ENCODE measurements around the gene DHRS7B. TPM values are rescaled to one million over a fixed set of nuclear protein-coding genes. Genes with fewer than 3 reads are reported as not detected.

Gene DHRS7B
- total RNA-seq, 1 donor from 2014 or later, result 24.7 TPM

DNA sequence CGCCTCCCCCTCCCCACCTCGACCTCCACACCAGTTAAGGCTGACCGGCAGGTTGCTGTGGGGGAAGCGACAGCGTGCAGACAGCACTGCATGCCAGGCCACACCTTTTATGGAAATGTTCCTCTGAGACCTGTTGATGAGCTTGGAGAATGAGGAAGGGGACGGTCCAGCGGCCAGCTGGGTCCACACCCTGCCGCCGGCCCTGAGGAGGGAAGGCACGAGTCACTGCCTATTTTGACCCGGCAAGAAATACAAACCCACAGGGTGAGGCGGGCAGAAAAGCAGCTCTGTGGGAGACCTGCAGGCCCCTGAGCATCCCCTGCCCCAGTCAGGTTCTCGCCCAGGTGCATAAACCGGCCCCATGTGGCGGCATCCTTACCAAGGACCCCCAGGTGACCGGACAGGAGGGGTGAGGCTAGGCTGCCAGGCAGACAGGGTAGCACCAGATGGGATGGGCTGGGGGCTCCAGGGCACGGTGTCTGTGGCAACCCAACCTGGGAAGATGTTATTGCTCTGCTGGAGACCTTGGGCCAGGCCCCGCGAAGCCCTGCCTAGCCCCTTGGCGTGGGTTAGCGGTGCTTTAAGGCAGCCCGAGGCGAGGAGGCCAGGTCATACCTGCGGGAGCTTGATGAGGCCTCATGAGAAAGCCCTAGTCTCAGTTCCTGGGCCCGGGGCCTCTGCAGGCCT, 113.7 kb downstream of the DHRS7B start:
- H3K27me3 ChIP-seq (ENCODE audit: control insufficient read depth, insufficient read depth, low read length), result no peaks in the 10 kb centered on the region
- no peak for FAIRE-seq

More for the DNA sequence above, 113.7 kb downstream of the DHRS7B start:
- TF ChIP-seq, protein P1, sequence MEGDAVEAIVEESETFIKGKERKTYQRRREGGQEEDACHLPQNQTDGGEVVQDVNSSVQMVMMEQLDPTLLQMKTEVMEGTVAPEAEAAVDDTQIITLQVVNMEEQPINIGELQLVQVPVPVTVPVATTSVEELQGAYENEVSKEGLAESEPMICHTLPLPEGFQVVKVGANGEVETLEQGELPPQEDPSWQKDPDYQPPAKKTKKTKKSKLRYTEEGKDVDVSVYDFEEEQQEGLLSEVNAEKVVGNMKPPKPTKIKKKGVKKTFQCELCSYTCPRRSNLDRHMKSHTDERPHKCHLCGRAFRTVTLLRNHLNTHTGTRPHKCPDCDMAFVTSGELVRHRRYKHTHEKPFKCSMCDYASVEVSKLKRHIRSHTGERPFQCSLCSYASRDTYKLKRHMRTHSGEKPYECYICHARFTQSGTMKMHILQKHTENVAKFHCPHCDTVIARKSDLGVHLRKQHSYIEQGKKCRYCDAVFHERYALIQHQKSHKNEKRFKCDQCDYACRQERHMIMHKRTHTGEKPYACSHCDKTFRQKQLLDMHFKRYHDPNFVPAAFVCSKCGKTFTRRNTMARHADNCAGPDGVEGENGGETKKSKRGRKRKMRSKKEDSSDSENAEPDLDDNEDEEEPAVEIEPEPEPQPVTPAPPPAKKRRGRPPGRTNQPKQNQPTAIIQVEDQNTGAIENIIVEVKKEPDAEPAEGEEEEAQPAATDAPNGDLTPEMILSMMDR (IDR thresholded peaks at IDR 0.05; ENCODE audit: insufficient read depth, low read length, severe bottlenecking), result no peak
- Histone ChIP-seq H3K36me3 (ENCODE audit: control insufficient read depth, insufficient read depth, low read length) (no peaks in the 10 kb centered on the region), H3K4me3 (ENCODE audit: low read depth, low read length) (no peak overlapping the region)
- DNase-seq (ENCODE audit: low read depth), result no peak

Other genes with a start within 250 kb of the DHRS7B start
- 150 and 165 TPM in 2 replicates for gene USP22, start 84.0 kb upstream of the DHRS7B start, total RNA-seq
- 15.8 and 23.8 TPM in 2 replicates for gene TMEM11, start 87.2 kb downstream of the DHRS7B start, total RNA-seq
- 0.53 and 0.77 TPM in 2 replicates for gene NATD1, start 126.4 kb downstream of the DHRS7B start, total RNA-seq
- 5.3 and 7.7 TPM in 2 replicates for gene MAP2K3, start 157.7 kb downstream of the DHRS7B start, total RNA-seq
- gene KCNJ12, start 249.4 kb downstream of the DHRS7B start, total RNA-seq, result under 0.01 and 0.13 TPM in 2 replicates